GM18951 (cell line): ENCODE data around the gene ABR.
"Not testable (repeated sequence)": the region's sequence is repeated elsewhere in the genome, so short reads cannot be mapped to it uniquely, and the experiment has no call there.

Experiments used
- POLR2A ChIP-seq: IDR thresholded peaks from 4 replicates; pipeline ENCODE4 v1.6.1; 2011; ENCODE audit warnings: mild to moderate bottlenecking; ENCODE audit not compliant: insufficient read length, insufficient read depth; ENCODE audit errors: extremely low read depth
- in situ Hi-C: fragments of 300-500 bp; cut with MboI; formaldehyde crosslinking; loops from one replicate; pipeline ENCODE4 v1.12.0; 2022; ENCODE audit warnings: low sequenced_read_pairs, mixed read lengths, inconsistent platforms; ENCODE audit not compliant: unreplicated experiment

Gene ABR

DNA sequence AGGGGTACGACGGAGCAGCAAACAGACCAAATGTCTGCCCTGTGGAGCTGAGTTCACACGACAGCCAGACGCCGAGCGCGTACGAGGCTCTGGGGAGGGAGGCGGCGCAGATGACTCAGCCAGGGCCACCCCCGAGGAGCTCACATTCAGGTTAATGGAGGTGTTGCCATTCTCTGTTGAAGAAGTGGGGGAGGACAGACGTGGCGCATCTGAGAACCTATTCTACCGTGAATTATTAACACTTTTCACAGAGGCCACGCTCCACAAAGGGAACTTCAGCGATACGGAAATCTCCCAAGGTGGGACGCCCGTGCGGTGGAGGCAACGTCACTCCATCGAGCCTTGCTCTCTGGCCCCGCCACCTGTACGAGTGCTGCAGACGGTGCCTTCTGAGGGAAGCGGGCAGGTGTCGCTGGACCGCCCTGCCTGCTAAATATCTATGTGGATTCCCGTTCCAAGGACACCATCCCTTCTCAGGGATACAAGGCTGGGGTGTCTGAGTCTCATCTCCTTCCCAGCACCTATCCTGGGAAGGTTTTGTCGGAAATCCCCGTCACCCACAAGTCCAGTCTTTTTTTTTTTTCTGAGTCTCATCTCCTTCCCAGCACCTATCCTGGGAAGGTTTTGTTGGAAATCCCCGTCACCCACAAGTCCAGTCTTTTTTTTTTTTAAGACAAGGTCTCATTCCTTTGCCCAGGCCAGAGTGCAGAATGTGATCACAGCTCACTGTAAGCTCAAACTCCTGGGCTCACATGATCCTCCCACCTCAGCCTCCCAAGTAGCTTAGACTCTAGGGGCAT is 19.0 kb downstream of the ABR start:
- no peak for TF ChIP-seq POLR2A
- in situ Hi-C loops: no loop called here

DNA sequence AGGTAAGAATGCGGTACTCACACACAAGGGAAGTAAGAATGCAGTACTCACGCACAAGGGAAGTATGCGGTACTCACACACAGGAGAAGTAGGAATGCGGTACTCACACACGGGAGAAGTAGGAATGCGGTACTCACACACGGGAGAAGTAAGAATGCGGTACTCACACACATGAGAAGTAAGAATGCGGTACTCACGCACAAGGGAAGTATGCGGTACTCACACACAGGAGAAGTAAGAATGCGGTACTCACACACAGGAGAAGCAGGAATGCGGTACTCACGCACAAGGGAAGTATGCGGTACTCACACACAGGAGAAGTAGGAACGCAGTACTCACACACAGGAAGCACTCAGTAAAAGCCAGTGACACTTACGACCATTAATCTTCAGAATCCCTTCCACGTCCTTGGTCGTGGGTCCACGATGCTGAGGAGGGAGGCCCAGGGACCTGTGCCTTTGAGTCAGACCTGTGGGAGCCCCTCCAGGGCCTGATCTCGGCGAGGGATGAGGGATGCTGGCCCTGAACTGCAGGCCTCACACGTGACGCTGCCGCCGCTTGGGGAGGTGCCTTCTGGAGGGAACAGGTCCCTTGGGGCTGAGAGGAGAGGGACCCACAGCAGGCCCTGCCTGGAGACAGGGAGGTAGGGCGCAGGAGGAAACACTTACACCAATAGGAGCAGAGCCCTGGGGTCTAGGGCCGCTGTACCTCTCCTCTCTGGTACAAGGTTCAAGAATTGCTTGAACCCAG is 20.2 kb downstream of the ABR start:
- in situ Hi-C loops: no loop called here
- no peak for TF ChIP-seq POLR2A

DNA sequence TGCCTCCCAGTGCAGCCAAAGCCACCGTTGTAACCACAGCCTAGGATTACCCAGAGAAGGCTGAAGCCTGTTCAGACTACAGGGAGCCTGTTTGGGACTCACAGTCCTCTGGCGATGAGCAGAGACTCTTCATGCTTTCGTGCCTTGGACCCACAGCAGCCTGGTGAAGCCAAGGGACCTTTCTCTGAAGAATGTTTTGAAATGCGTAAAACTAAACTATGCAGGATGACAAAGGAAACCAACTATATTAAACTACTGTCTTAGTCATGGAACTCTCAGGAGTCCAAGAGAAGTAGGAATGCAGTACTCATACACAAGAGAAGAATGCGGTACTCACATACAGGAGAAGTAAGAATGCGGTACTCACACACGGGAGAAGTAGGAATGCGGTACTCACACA is 20.9 kb downstream of the ABR start:
- TF ChIP-seq POLR2A: no peak

DNA sequence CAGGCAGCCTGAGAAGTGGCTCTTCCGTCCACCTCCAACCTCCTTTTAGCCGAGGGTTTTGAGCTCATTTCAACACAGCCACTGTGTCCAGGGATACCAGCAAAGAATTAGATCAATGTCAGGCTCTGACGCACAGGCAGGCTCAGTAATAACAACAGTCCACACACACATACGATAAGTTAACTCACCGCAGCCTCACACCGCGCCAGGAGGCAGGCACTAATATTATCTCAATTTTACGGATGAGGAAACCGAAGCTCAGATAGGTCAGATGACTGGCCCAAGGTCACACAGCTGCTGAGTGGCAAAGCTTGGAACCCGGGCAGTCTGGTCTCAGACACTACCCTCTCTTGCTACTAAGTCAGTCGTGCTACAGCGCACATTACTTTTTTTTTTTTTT is 22.9 kb downstream of the ABR start:
- TF ChIP-seq POLR2A: no peak
- in situ Hi-C loops: no loop called here

More for the DNA sequence above, 20.9 kb downstream of the ABR start:
- in situ Hi-C loops: no loop called here

DNA sequence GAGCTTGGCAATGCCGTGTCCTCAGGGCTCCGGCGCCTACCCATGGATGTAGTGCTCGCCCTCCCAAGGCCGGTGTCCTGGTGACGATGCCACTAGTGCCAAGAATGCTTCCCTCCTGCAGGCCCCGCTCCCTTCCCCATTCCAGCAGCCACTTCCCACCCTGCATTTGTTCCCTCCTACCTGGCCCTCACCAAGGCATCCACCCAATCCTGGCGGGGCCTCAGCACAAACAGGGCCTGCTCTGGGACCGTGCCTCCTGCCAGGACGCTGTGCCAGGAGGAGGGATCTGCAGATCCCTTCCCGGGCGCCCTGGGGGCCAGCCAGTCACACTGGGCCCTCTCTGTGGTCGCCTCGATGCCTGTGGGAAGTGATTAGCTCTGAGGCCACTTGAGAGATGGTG is 25.1 kb downstream of the ABR start:
- TF ChIP-seq POLR2A: no peak
- in situ Hi-C loops: no loop called here

DNA sequence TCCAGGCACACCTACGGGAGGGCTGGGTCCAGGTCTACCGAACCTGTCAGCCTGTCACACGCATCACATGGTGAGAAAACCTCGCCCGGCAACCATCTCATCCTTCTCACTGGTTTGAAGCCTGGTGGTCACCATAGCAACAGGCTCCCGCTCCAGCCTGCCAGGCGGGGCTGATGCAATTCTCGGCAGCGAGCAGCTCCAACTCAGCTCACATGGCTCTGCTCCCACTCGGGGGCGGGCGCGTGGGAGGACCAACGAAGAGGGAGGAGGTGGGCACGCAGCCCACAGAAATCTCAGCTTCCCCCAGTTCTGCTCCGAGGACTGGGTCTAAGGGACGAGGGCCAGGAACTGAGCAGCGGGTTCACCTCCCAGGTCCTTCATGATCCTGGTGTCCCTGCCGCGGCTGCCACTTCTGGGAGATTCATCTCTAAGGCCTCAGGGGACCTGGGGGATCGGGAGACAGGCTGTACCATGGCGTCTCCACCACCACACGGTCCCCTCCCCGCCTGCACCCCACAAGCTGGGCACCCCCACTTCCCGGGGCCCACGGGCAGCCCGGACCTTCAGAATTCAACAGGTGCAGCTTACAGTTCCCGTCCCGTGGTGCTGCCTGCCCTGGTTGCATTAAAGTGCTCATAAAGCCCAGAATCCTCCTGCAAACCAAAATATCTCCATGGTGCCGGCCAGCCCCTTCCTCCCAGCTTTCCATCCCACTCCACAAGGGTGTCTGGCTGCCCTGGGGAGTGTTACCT is 25.8 kb downstream of the ABR start:
- no peak for TF ChIP-seq POLR2A
- in situ Hi-C loops: no loop called here

DNA sequence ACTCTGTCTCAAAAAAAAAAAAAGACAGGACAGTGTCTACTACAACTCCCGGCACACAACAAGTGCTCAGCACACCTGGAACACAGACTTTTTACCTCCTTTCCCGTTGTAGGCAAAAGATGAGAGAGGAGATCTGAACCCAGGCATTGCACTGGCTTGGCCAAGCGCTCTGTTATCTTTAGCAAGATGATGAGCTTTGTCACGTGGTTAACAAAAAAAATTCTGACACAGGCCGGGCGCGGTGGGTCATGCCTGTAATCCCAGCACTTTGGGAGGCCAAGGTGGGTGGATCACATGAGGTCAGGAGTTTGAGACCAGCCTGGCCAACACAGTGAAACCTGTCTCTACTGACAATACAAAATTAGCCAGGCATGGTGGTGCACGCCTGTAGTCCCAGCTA is 27.2 kb downstream of the ABR start:
- in situ Hi-C loops: not testable (repeated sequence)

DNA sequence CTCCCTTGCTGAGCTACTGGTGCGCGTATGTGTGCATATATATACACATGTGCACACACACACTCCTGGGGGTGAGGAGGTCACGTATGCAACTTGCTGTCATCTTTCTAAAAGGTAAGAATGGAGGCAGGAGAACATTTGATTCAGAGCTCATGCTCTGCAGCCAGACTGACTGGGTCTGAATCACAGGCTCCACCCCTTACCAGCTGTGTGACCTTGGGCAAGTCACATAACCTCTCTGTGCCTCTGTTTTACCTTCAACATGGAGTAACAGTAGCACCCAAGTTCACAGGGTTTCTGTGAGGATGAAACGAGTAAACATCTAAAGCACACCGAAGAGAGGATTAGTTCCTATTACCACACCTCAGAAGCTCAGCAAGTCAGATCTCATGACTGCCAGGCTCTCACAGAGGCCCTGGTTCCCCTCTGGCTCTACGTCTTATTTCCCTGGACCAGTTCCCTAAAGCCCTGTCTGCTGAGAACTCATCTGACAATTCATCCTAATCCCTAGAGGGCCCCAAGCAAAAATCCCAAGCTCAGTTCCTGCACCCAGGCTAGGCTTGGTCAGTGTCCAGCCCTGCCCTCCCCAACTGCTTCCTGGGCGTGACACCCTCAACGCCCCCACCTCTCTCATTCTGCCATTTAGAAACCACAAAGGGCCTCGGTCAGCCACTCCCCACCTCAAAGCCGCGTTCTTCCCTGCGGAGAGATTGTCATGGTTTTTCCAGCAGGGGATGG is 28.7 kb downstream of the ABR start:
- TF ChIP-seq POLR2A: no peak

DNA sequence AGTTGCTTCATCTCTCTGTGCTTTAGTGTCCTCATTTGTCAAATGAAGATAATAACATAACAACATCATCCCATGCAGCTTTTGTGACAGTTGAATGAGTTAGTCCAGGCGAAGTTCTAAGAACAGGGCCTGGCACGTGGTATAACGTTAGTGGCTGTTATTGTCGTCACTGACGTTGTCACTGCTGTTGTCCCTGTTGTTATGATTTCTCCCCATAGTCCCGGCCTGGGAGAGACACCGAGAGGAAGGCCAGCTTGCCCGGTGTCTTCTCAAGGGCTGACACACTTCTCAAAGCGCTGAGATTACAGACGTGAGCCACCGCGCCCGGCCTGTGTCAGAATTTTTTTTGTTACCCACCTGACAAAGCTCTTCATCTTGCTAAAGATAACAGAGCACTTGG is 29.9 kb downstream of the ABR start:
- in situ Hi-C loops: no loop called here
- TF ChIP-seq POLR2A: no peak

More for the DNA sequence above, 28.7 kb downstream of the ABR start:
- in situ Hi-C loops: no loop called here

DNA sequence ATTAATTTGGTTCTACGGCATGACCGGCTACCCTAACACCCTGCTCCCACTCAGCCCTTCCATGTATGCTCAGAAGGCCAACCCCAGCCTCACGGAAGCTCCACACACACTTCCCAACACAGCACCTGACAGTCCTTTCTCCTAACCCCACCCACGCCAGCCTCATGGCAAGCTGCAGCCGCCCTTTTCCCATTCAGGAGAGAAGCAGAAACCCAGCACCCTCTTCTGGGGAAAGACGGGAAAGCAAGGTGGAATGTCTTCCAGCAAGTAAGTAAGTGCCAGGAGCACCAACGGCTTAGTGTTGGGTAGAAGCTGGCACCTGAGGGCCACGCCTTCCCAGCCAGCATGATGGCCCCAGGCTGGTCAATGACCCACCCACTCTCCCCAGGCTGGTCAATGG is 32.1 kb downstream of the ABR start:
- in situ Hi-C loops: no loop called here
- no peak for TF ChIP-seq POLR2A

DNA sequence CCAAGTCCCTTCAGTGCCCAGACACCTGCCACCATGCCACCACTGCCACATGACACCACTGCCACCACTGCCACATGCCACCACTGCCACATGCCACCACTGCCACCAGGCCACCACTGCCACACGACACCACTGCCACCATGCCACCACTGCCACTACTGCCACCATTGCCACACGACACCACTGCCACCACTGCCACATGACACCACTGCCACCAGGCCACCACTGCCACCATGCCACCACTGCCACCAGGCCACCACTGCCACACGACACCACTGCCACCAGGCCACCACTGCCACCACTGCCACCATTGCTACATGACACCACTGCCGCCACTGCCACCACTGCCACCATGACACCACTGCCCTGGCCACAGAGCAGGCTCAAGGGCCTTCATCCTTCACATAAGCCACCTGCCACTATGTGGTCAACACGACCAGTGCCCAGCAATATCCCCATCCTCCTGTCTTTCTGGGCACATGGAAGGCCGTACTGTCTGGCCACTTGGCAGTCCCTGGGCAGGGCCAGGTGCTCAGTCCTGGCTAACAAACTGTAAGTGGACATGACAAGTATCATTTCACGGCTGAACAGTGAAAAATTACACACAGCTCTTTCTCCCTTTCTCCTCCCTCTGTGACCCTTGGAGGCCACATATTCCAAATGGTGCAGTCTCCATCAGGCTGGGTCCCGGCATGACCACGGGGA is 33.1 kb downstream of the ABR start:
- in situ Hi-C loops: no loop called here
- TF ChIP-seq POLR2A: no peak

DNA sequence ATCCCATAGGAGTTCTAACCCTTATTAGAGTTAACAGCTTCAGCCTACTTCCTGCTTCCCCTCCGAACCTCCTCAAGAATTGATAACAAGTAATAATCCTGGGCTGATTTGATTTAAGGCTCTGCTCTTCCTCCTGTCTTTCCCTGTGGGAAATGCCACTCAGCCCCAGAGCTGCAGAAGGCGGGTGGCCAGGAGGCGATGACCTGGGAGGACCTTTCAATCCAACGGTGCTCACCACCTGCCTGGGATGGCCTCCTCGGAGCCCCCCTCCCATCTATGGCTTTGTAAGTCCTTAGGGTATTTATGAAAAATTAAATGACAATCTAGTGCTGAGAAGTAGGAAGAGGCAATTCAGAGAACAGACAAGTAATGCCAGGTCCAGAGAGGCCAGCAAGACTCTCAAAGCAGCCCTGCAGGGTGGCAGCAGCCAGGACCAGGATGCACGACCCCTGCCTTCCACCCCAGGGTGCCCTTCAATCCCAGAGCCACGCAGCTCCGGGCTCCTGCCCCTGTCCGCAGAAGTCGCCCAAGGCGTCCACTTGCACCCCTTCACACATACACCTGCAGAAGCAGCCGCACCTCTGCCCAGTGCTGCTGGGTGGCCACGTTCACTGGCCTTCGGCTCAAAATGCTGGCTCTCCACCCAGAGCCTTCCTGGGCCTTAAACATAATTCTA is 34.3 kb downstream of the ABR start:
- in situ Hi-C loops: no loop called here
- no peak for TF ChIP-seq POLR2A
